Measurements from ENCODE around the gene BCL6B.

- no peak for TF ChIP-seq YY1 (IDR thresholded peaks at IDR 0.05; ENCODE audit: low read depth)
- TF ChIP-seq, protein P1, sequence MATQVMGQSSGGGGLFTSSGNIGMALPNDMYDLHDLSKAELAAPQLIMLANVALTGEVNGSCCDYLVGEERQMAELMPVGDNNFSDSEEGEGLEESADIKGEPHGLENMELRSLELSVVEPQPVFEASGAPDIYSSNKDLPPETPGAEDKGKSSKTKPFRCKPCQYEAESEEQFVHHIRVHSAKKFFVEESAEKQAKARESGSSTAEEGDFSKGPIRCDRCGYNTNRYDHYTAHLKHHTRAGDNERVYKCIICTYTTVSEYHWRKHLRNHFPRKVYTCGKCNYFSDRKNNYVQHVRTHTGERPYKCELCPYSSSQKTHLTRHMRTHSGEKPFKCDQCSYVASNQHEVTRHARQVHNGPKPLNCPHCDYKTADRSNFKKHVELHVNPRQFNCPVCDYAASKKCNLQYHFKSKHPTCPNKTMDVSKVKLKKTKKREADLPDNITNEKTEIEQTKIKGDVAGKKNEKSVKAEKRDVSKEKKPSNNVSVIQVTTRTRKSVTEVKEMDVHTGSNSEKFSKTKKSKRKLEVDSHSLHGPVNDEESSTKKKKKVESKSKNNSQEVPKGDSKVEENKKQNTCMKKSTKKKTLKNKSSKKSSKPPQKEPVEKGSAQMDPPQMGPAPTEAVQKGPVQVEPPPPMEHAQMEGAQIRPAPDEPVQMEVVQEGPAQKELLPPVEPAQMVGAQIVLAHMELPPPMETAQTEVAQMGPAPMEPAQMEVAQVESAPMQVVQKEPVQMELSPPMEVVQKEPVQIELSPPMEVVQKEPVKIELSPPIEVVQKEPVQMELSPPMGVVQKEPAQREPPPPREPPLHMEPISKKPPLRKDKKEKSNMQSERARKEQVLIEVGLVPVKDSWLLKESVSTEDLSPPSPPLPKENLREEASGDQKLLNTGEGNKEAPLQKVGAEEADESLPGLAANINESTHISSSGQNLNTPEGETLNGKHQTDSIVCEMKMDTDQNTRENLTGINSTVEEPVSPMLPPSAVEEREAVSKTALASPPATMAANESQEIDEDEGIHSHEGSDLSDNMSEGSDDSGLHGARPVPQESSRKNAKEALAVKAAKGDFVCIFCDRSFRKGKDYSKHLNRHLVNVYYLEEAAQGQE (IDR thresholded peaks at IDR 0.05; ENCODE audit: low read depth), result no peak
- TF ChIP-seq TEAD4 (IDR thresholded peaks at IDR 0.05), result no peak
- TF ChIP-seq CEBPB (IDR thresholded peaks at IDR 0.05), result no peak
Observed at GRCh38 chr17:7078711-7079110, 55.9 kb downstream of the BCL6B start.

Measured in Ishikawa (cell line).